Uterus (tissue), 4 donors: ENCODE measurements around the gene ARHGAP8. TPM values are rescaled to one million over a fixed set of nuclear protein-coding genes. Genes with fewer than 3 reads are reported as not detected.

ENCODE experiments used
- DNase-seq, 2 donors: peaks; one replicate each; pipeline ENCODE4 v3.0.0-alpha.2; 2019 to 2020
- H3K27ac ChIP-seq, 2 donors: fragments of 200-600 bp; sonication (generic); 1 replicate in 1 of 2; 2 replicates in 1 of 2; pipeline ENCODE4 v1.5.1; 2016 to 2018
- H3K27me3 ChIP-seq, 2 donors: fragments of 200-600 bp; sonication (generic); one replicate each; pipeline ENCODE4 v1.5.1; 2018 to 2019; ENCODE audit warnings: control low read depth in 1 of 2
- H3K36me3 ChIP-seq, 2 donors: fragments of 200-600 bp; sonication (generic); one replicate each; pipeline ENCODE4 v1.5.1; 2019; ENCODE audit warnings: control low read depth in 1 of 2
- H3K4me1 ChIP-seq, 2 donors: fragments of 200-600 bp; sonication (generic); one replicate each; pipeline ENCODE4 v1.5.1; 2018 to 2019; ENCODE audit warnings: control low read depth in 1 of 2
- H3K4me3 ChIP-seq, 2 donors: fragments of 200-600 bp; sonication (generic); 1 replicate in 1 of 2; 2 replicates in 1 of 2; pipeline ENCODE4 v1.5.1; 2018 to 2019; ENCODE audit warnings: mild to moderate bottlenecking in 1 of 2
- H3K9me3 ChIP-seq, 2 donors: fragments of 200-600 bp; sonication (generic); one replicate each; pipeline ENCODE4 v1.5.1; 2019; ENCODE audit warnings: control low read depth in 1 of 2
- POLR2A ChIP-seq, 2 donors: fragments of 450-650 bp; IDR thresholded peaks; one replicate each; pipeline ENCODE4 v1.6.1; 2016; ENCODE audit warnings: antibody characterized with exemption in 2 of 2, mild to moderate bottlenecking in 1 of 2, moderate library complexity in 1 of 2
- intact Hi-C: fragments of 100-400 bp; cut with DNase I; formaldehyde crosslinking; loops from one replicate; pipeline ENCODE4 v1.15.1; 2023; ENCODE audit warnings: low total_unique reads
- total RNA-seq, 4 donors: library from RNA; depleted of rRNA in 3 of 4; stranded (reverse); fragments of >200 nt in 3 of 4; gene quantifications; one replicate each; pipeline versions ENCODE4 v1.1.0 to v1.2.4, GENCODE V29; 2014 to 2023
- TF ChIP-seq, protein P1 (sequence below), 4 experiments: fragments of 200-600 bp in 2 of 4; fragments of 450-650 bp in 2 of 4; sonication (generic) in 2 of 4; IDR thresholded peaks; one replicate each; pipeline ENCODE4 v1.5.1; 2016 to 2019; ENCODE audit warnings: antibody characterized with exemption in 4 of 4, mild to moderate bottlenecking in 2 of 4, moderate library complexity in 1 of 4
- donor health status: DM: yes; HTN: yes; CAD: no.

The ARHGAP8 gene
- total RNA-seq, result 1 to 10 TPM in 2 of 4 donors, not detected in 2; 1.8 to 4.4 TPM

GRCh38 chr22:44752285-44753188 lies at the start of gene ARHGAP8:
Gene ARHGAP8, plus strand, starts transcription at chr22:44752575. Its CDS starts 33,953 bp downstream, at chr22:44786528.
- peaks cover 0 to 9% of the 10 kb centered on the region in 2 donors for H3K9me3 ChIP-seq
- H3K4me3 ChIP-seq, result no peak within 1 kb of the TSS
- intact Hi-C loops, result no loop called here
- peaks cover 0 to 5% of the 10 kb centered on the region in 2 donors for H3K4me1 ChIP-seq
- H3K27ac ChIP-seq, result no peak within 1 kb of the TSS
- DNase-seq, result no peak
- H3K36me3 ChIP-seq, result no peaks in the 10 kb centered on the region
- TF ChIP-seq, protein P1, sequence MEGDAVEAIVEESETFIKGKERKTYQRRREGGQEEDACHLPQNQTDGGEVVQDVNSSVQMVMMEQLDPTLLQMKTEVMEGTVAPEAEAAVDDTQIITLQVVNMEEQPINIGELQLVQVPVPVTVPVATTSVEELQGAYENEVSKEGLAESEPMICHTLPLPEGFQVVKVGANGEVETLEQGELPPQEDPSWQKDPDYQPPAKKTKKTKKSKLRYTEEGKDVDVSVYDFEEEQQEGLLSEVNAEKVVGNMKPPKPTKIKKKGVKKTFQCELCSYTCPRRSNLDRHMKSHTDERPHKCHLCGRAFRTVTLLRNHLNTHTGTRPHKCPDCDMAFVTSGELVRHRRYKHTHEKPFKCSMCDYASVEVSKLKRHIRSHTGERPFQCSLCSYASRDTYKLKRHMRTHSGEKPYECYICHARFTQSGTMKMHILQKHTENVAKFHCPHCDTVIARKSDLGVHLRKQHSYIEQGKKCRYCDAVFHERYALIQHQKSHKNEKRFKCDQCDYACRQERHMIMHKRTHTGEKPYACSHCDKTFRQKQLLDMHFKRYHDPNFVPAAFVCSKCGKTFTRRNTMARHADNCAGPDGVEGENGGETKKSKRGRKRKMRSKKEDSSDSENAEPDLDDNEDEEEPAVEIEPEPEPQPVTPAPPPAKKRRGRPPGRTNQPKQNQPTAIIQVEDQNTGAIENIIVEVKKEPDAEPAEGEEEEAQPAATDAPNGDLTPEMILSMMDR (IDR thresholded peaks at IDR 0.05), result no peak
- no peak for TF ChIP-seq POLR2A (IDR thresholded peaks at IDR 0.05)
- H3K27me3 ChIP-seq, result peaks cover 0 to 22% of the 10 kb centered on the region in 2 donors

- Histone ChIP-seq H3K36me3 (no peaks in the 10 kb centered on the region), H3K4me3 (peak overlapping the region; percentile 5 to 61), H3K4me1 (peaks cover 4 to 5% of the 10 kb centered on the region in 2 donors), H3K27ac (no peak overlapping the region), H3K27me3 (no peaks in the 10 kb centered on the region), H3K9me3 (no peaks in the 10 kb centered on the region)
- intact Hi-C loops, result no loop called here
- TF ChIP-seq, protein P1 (IDR thresholded peaks at IDR 0.05), result no peak
- no peak for TF ChIP-seq POLR2A (IDR thresholded peaks at IDR 0.05)
- no peak for DNase-seq
These were observed 49.0 kb upstream of the ARHGAP8 start for GRCh38 chr22:44703255-44703870.

DNA sequence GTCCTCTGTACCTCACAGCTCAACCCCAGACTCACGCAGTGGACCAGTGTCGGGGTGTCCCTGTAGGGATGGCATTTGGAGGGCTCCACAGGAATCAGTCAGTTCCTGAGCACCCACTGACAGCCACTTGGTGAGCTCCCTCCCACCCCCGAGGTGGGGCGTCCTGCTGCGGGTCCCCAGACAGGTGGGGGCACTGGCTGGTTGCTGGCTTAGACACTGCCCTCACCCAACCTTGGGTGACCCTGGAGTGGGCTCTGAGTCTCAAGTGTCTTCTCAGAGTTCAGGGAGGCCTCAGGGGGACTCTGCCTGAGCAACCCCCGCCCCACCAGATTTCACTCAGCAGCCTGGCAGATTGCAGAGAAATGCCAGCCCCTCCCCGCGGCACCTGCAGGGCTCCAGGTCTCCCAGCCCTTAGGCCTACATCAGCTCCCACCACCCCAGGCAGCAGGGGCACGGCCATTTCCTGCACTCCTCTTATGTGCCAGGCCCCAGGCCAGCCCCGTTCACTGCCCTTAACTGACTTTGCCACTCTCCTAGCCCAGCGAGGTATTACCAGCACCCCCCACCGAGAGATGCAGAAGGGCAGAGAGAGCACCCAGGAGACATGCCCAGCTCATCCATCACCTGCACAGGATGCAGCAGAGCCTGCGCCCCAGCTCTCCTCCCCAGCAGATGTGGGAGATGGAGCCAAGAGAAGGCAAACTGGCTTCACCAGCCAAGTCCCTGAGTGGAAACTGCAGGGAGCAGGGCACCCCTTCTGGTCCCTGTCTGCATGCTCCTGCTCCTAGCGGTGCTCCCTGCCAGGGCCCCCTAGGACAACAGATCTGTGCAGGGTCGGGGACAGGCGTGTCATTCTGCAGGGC lies 48.0 kb upstream of the ARHGAP8 start:
- intact Hi-C loops, result no loop called here
- TF ChIP-seq, protein P1 (IDR thresholded peaks at IDR 0.05), result no peak
- TF ChIP-seq POLR2A (IDR thresholded peaks at IDR 0.05), result no peak
- DNase-seq, result no peak
- H3K4me3 ChIP-seq, result no peak overlapping the region
- no peak overlapping the region for H3K27ac ChIP-seq
- H3K9me3 ChIP-seq, result no peaks in the 10 kb centered on the region
- peaks cover 0 to 5% of the 10 kb centered on the region in 2 donors for H3K4me1 ChIP-seq
- H3K27me3 ChIP-seq, result no peaks in the 10 kb centered on the region
- H3K36me3 ChIP-seq, result no peaks in the 10 kb centered on the region

DNA sequence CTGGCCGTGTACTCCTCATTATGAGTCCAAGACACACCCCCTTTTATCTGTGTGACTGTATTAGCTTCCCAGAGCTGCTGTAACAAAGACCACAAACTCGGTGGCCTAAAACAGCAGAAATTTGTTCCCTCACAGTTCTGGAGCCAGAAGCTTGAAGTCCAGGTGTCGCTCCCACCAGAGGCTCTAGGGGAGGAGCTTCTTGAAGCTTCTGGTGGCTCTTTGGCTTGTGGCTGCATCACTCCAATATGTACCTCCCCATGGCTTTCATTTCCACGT lies 47.4 kb upstream of the ARHGAP8 start:
- no peaks in the 10 kb centered on the region for H3K36me3 ChIP-seq
- no peaks in the 10 kb centered on the region for H3K27me3 ChIP-seq
- peaks cover 0 to 5% of the 10 kb centered on the region in 2 donors for H3K4me1 ChIP-seq
- no peak overlapping the region for H3K4me3 ChIP-seq
- H3K27ac ChIP-seq, result no peak overlapping the region
- TF ChIP-seq, protein P1 (IDR thresholded peaks at IDR 0.05), result no peak
- no peak for TF ChIP-seq POLR2A (IDR thresholded peaks at IDR 0.05)
- H3K9me3 ChIP-seq, result no peaks in the 10 kb centered on the region
- DNase-seq, result no peak
- intact Hi-C loops, result no loop called here
